Upper lobe of right lung (tissue), 1 donor: ENCODE data around the gene SP7. TPM values are rescaled to one million over a fixed set of nuclear protein-coding genes. Genes with fewer than 3 reads are reported as not detected.

ENCODE experiments used
- ATAC-seq: fragments of 200-7000 bp; cut with Tn5 transposase; one replicate; pipeline ENCODE4 v1.9.1; 2020; ENCODE audit warnings: mild to moderate bottlenecking, moderate library complexity
- DNase-seq: peaks from one replicate; pipeline ENCODE4 v3.0.0-alpha.2; 2020
- H3K27ac ChIP-seq: fragments of 200-600 bp; one replicate; pipeline ENCODE4 v1.8.0; 2022
- H3K27me3 ChIP-seq: fragments of 200-600 bp; one replicate; pipeline ENCODE4 v1.8.0; 2022; ENCODE audit warnings: mild to moderate bottlenecking
- H3K36me3 ChIP-seq: fragments of 200-600 bp; one replicate; pipeline ENCODE4 v1.8.0; 2022
- H3K4me1 ChIP-seq: fragments of 200-600 bp; one replicate; pipeline ENCODE4 v1.8.0; 2022
- H3K4me3 ChIP-seq: fragments of 200-600 bp; one replicate; pipeline ENCODE4 v1.8.0; 2022; ENCODE audit warnings: mild to moderate bottlenecking
- H3K9me3 ChIP-seq: fragments of 200-600 bp; one replicate; pipeline ENCODE4 v1.8.0; 2022
- CTCF ChIP-seq: fragments of 200-600 bp; IDR thresholded peaks from one replicate; pipeline ENCODE4 v1.8.0; 2022; ENCODE audit warnings: antibody characterized with exemption
- intact Hi-C: fragments of 100-400 bp; cut with DNase I; formaldehyde crosslinking; loops from one replicate; pipeline ENCODE4 v1.11.0; 2022
- total RNA-seq: library from RNA; stranded (reverse); fragmentation: NEBNext Ultra II Directional; extraction: Animal tissue kit (Norgen Biotek cat#: 25700); gene quantifications from one replicate; pipeline ENCODE4 v1.2.1, GENCODE V29; 2021
- donor health status: DM: no; HTN: yes; CAD: no; lungs with severe emphysema.

The SP7 gene
- total RNA-seq, 1 donor from 2014 or later: not detected

- no peaks in the 10 kb centered on the region for H3K9me3 ChIP-seq
- H3K27me3 ChIP-seq: no peaks in the 10 kb centered on the region
- no peak overlapping the region for H3K4me3 ChIP-seq
- peaks cover 7% of the 10 kb centered on the region for H3K4me1 ChIP-seq
- TF ChIP-seq CTCF: peak; percentile 90
- ATAC-seq: peak; percentile 98
- intact Hi-C loops: loop anchor here (5.0 to 10.0 kb wide), 2 partner anchors 70 to 152 kb away; partner anchors contain the start of genes AMHR2, NPFF and TARBP2
- peak; percentile 76 for DNase-seq
- no peaks in the 10 kb centered on the region for H3K36me3 ChIP-seq
- H3K27ac ChIP-seq: no peak overlapping the region
These were observed 16.4 kb upstream of the SP7 start for GRCh38 chr12:53352331-53353256.

GRCh38 chr12:53347905-53348304 is 11.8 kb upstream of the SP7 start:
- no peak for TF ChIP-seq CTCF
- intact Hi-C loops: no loop called here
- no peak for ATAC-seq

GRCh38 chr12:53346491-53346890 is 10.3 kb upstream of the SP7 start:
- Histone ChIP-seq H3K4me1 (peaks cover 12% of the 10 kb centered on the region), H3K36me3 (no peaks in the 10 kb centered on the region), H3K27me3 (no peaks in the 10 kb centered on the region), H3K4me3 (no peak overlapping the region), H3K27ac (no peak overlapping the region), H3K9me3 (no peaks in the 10 kb centered on the region)
- DNase-seq: no peak
- intact Hi-C loops: no loop called here
- no peak for ATAC-seq
- no peak for TF ChIP-seq CTCF

More at GRCh38 chr12:53347905-53348304, 11.8 kb upstream of the SP7 start:
- Histone ChIP-seq H3K36me3 (no peaks in the 10 kb centered on the region), H3K27ac (no peak overlapping the region), H3K4me1 (peaks cover 18% of the 10 kb centered on the region), H3K27me3 (no peaks in the 10 kb centered on the region), H3K9me3 (no peaks in the 10 kb centered on the region), H3K4me3 (no peak overlapping the region)
- DNase-seq: no peak

- no peaks in the 10 kb centered on the region for H3K36me3 ChIP-seq
- H3K4me3 ChIP-seq: peak overlapping the region; percentile 58
- H3K27me3 ChIP-seq: no peaks in the 10 kb centered on the region
- no peak for DNase-seq
- peak; percentile 6 for ATAC-seq
- intact Hi-C loops: no loop called here
- H3K27ac ChIP-seq: peak overlapping the region; percentile 74
- peak; percentile 5 for TF ChIP-seq CTCF
- peaks cover 12% of the 10 kb centered on the region for H3K4me1 ChIP-seq
- H3K9me3 ChIP-seq: no peaks in the 10 kb centered on the region
These were observed 9.5 kb upstream of the SP7 start for GRCh38 chr12:53345486-53346188.

GRCh38 chr12:53344824-53345485 is 8.8 kb upstream of the SP7 start:
- no peaks in the 10 kb centered on the region for H3K36me3 ChIP-seq
- H3K9me3 ChIP-seq: no peaks in the 10 kb centered on the region
- H3K27ac ChIP-seq: peak overlapping the region; percentile 74
- H3K4me3 ChIP-seq: peak overlapping the region; percentile 58
- TF ChIP-seq CTCF: peak; percentile 72
- peaks cover 12% of the 10 kb centered on the region for H3K4me1 ChIP-seq
- DNase-seq: peak; percentile 85
- H3K27me3 ChIP-seq: no peaks in the 10 kb centered on the region
- peak; percentile 90 for ATAC-seq
- intact Hi-C loops: no loop called here
